IMR-90 (cell line): ENCODE measurements around the gene PLCL1.

Experiments used
- POLR2A ChIP-seq: IDR thresholded peaks from 2 replicates; pipeline ENCODE4 v1.6.1; 2012; ENCODE audit warnings: mild to moderate bottlenecking, low read depth, low read length
- RAD21 ChIP-seq: IDR thresholded peaks from 2 replicates; pipeline ENCODE4 v1.6.1; 2012; ENCODE audit warnings: low read length, improper control_type of control experiment

DNA sequence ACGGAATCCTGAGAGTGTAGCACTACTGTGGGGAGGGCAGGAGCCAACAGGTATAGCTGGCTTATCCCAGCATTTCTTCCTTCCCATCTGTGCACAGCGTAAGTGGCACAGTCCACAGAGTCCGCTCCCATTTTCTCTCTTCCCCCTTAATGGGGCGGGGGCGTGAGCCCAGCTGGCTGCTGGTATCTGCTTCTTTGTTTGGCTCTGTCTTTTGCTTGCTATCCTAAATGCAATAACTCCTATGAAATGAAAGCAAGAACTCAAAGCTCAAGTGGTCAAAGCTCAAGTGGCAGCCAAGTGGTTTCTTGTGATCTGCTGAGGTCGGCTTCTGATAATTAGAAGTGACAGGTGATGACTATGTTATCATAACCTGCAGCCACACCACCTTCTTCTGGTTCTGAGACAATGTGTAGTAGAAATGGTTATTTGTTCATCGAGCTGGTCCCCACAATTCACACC lies 192.7 kb downstream of the PLCL1 start:
- TF ChIP-seq POLR2A (no peak), RAD21 (no peak)
